GM12865 (cell line): ENCODE measurements around the gene EMID1.

Experiments
- DNase-seq: peaks from one replicate; pipeline ENCODE4 v3.0.0; 2010; ENCODE audit warnings: low read depth
- H3K4me3 ChIP-seq: 2 replicates; pipeline ENCODE4 v1.5.1; 2011; ENCODE audit warnings: mild to moderate bottlenecking, low read depth, low read length, control low read depth
- TF ChIP-seq, protein P1 (sequence below): IDR thresholded peaks from 2 replicates; pipeline ENCODE4 v1.5.1; 2011; ENCODE audit warnings: low read length, control low read depth, low read depth, inconsistent platforms; ENCODE audit not compliant: insufficient read depth; ENCODE audit errors: missing control alignments

Gene EMID1

DNA sequence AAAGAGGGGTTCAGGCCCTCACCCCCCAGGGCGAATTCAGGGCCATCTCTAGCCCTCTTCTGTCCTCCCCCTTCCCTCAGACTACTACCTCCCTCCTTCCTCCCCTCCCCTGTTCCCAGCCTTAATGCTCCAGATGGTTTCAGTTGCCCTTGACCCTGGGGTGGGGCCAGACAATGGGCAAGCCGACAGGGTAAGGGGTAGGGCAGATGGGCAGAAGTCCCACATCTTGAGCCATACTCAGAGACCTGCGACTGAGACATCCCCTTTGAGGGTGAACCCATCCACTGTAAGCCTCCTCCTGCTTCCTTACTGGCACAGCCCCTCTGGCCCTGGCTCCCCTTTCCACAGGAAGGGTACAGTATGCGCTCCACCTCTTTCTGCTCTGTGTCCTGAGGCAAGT lies 60.2 kb downstream of the EMID1 start:
- no peak overlapping the region for H3K4me3 ChIP-seq
- TF ChIP-seq, protein P1, sequence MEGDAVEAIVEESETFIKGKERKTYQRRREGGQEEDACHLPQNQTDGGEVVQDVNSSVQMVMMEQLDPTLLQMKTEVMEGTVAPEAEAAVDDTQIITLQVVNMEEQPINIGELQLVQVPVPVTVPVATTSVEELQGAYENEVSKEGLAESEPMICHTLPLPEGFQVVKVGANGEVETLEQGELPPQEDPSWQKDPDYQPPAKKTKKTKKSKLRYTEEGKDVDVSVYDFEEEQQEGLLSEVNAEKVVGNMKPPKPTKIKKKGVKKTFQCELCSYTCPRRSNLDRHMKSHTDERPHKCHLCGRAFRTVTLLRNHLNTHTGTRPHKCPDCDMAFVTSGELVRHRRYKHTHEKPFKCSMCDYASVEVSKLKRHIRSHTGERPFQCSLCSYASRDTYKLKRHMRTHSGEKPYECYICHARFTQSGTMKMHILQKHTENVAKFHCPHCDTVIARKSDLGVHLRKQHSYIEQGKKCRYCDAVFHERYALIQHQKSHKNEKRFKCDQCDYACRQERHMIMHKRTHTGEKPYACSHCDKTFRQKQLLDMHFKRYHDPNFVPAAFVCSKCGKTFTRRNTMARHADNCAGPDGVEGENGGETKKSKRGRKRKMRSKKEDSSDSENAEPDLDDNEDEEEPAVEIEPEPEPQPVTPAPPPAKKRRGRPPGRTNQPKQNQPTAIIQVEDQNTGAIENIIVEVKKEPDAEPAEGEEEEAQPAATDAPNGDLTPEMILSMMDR = no peak
- DNase-seq = no peak

DNA sequence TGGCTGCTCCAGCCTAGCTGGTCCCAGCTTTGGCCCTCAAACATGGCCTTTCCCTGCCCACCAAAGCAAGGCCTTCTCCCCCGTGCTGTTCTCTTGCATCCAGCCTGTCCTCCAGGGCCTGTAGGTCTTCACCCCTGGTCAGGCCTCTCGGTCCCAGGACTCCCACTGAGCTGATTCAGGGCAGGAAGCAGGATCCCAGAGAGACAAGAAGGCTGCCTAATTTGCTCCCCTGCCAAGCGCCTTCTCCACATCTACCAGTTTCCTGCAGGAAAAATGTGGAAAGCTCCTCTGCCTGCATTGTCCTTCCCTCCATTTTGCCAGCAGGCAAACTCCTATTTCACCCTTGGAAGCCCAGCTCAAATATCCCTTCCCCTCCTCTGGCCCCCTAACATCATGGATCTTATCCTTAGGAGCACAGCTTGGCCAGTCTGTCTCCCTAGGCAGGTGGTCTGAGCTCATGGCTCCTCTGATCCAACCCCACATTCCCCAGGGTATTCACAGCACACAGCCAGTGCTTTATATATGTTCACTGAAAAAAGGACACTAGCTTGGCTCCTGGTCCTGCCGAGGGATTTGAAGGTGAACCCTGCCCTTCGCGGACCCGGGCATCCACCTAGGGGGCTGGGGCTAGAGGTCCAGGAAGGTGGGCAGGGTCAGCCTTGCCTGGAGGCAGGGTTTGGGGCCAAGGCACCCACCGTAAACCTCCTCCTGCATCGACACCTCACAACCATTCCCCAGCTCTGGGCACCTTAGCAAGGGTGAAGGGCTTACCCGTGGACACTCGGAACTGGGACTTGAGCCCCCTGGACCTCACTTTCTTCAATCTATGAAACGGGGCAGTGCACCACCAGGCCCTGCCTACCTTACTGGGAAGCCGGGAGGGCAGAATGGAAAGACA lies 61.1 kb downstream of the EMID1 start:
- peak overlapping the region; percentile 97 for H3K4me3 ChIP-seq
- peak; percentile 22 for DNase-seq
- TF ChIP-seq, protein P1 = no peak

DNA sequence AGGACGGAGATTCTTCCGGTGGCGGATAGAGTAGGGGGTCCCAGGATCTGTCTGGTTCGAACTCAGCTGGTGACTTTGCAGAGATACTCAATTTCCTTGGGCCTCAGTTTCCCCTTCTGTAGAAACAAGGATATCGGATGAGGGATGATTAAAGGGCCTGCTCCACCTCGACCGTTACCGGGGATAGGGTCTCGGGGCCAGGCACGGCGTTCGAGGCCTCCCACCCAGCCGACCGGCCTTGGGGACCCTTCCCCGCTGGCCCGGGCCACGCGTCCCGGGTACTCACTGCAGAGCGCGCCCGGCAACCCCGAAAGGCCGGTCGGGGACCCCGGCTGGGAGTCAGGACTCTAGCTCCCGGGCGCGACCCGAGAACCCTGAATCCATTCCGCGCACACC lies 61.8 kb downstream of the EMID1 start:
- peak overlapping the region; percentile 97 for H3K4me3 ChIP-seq
- TF ChIP-seq, protein P1 = no peak
- DNase-seq = no peak

DNA sequence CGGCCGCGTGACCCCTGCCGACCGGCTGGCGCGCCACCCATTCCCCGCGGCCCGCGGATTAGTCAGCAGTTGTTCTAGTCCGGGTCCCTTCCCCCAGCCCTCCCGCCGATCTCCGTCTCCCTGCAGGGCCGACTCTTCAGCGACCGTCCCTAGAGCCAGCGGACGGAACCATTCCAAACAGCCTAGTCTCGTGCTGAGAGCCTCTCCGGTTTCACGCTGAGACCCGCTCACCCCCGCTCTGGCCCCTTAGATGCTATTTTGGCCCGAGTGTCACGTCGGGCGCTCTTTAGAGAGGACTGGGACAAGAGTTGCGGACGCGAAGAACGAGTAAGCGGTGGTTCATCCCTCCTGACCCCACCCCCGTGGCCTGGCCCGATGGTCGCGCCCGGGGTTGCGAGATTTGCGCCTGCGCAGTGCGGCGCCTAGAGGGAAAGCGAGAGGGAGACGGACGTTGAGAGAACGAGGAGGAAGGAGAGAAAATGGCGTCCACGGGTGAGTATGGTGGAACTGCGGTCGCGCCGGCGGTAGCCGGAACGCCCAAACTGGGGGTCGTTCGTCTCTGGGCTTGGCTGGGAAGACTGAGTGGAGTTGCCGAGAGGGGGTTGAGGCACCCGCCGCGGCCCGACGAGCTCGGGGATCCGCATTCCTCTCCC lies 62.3 kb downstream of the EMID1 start, which contains the start of the genes EWSR1 and RHBDD3:
TSS of gene EWSR1 (plus strand) at position 411 of the 653 bp plus-strand sequence. CDS start at position 480, 69 bp downstream.
TSS of gene RHBDD3 (minus strand) at position 124 of the 653 bp plus-strand sequence. CDS start 2,355 bp downstream, outside the sequence.
- H3K4me3 ChIP-seq = peak within 1 kb of the TSS; percentile 97
- TF ChIP-seq, protein P1 = no peak
- peak; percentile 98 for DNase-seq

DNA sequence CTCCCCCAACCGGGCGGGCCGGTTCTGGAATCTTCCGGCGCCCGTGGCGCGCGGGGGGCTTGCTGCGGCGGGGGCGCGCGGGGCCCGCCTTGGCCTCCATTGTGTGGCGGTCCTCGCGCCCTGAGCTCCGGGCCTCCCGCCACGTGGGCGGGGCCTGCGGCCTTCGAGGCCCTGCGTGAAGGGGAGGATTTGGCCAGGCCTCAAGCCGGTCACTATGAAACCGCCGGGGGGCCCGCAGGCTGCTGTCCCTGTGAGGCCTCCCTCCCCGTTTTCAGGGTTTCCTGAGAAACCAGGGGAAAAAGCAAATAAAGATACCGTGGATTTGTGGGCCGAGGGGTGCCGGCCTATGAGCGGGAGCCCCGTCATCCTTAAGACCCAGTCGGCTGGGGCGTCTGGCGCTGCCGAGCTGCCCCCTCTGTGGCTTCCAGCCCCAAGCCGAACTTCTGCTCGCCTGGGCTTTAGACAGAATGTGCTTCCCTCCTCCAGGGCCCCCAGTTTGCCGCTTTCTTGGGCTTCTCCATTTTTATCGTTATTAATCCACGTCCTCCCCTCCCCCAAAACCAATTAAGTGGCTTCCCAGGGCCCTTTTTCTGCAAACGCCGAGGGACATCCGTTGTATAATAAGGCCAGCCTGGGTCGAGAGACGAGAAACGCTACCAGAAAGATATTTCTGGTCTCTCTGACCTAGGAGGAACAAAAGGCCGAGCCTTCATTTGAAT lies 63.0 kb downstream of the EMID1 start:
- peak overlapping the region; percentile 97 for H3K4me3 ChIP-seq
- TF ChIP-seq, protein P1 = no peak
- peak; percentile 69 for DNase-seq

DNA sequence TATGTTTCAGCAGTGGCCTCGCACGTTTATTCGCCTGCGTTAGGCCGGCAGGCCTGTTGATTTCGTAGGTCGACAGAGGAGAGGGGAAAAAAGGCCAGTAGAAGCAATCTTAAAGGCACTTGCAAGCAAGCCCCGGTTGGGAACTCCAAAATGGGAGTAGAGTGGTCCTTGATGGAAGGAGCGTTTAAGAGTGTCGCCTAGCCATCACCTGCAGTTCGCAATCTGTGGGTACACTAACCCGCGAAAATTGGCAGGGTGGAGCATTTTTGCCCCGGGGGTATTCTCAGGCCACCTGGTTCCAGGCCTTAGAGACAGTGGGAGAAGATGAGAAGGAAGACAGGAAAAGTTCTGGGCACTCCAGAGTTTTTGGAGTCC lies 63.5 kb downstream of the EMID1 start:
- H3K4me3 ChIP-seq = peak overlapping the region; percentile 97
- DNase-seq = peak; percentile 23
- TF ChIP-seq, protein P1 = no peak
